ENCODE measurements around the gene SNTA1.

GRCh38 chr20:33434434-33434833, 9.1 kb downstream of the SNTA1 start:
- TF ChIP-seq, protein P1, sequence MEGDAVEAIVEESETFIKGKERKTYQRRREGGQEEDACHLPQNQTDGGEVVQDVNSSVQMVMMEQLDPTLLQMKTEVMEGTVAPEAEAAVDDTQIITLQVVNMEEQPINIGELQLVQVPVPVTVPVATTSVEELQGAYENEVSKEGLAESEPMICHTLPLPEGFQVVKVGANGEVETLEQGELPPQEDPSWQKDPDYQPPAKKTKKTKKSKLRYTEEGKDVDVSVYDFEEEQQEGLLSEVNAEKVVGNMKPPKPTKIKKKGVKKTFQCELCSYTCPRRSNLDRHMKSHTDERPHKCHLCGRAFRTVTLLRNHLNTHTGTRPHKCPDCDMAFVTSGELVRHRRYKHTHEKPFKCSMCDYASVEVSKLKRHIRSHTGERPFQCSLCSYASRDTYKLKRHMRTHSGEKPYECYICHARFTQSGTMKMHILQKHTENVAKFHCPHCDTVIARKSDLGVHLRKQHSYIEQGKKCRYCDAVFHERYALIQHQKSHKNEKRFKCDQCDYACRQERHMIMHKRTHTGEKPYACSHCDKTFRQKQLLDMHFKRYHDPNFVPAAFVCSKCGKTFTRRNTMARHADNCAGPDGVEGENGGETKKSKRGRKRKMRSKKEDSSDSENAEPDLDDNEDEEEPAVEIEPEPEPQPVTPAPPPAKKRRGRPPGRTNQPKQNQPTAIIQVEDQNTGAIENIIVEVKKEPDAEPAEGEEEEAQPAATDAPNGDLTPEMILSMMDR (IDR thresholded peaks at IDR 0.05; ENCODE audit: poor library complexity), result no peak
- no peak for TF ChIP-seq EZH2phosphoT487 (IDR thresholded peaks at IDR 0.05; ENCODE audit: low read depth, severe bottlenecking, unreplicated experiment)
